K562 (cell line): ENCODE results near the gene INSL3. TPM values are rescaled to one million over a fixed set of nuclear protein-coding genes. Genes with fewer than 3 reads are reported as not detected.

ENCODE experiments used
- CEBPG ChIP-seq, 3 experiments: fragments of 200-800 bp in 1 of 3; sonication (Bioruptor generic) in 1 of 3; sonication (generic) in 1 of 3; formaldehyde crosslinking in 1 of 3; IDR thresholded peaks in 2 of 3; conservative IDR thresholded peaks in 1 of 3; 2 replicates each; pipeline versions ENCODE4 v1.6.1 to v1.8.0; 2016 to 2022; ENCODE audit warnings: missing compliant biosample characterization in 2 of 3, missing genetic modification characterization in 2 of 3, mild to moderate bottlenecking in 1 of 3, missing genetic modification reagents in 1 of 3
- DEAF1 ChIP-seq: fragments of 450-650 bp; formaldehyde crosslinking; IDR thresholded peaks from 2 replicates; pipeline ENCODE4 v1.4.0; 2020; ENCODE audit warnings: mild to moderate bottlenecking, moderate library complexity
- DIDO1 ChIP-seq: fragments of 450-650 bp; IDR thresholded peaks from 2 replicates; pipeline ENCODE4 v1.6.1; 2016; ENCODE audit warnings: low read depth, missing biosample characterization, missing genetic modification characterization
- FOXP4 ChIP-seq: sonication (generic); formaldehyde crosslinking; IDR thresholded peaks from 2 replicates; pipeline ENCODE4 v1.8.0; 2022; ENCODE audit warnings: mild to moderate bottlenecking, missing genetic modification reagents, borderline replicate concordance
- HCFC1 ChIP-seq: IDR thresholded peaks from 2 replicates; pipeline ENCODE4 v1.6.1; 2012; ENCODE audit warnings: low read depth, low read length, improper control_type of control experiment
- IFI16 ChIP-seq: fragments of 250-450 bp; sonication (Bioruptor Pico); IDR thresholded peaks from 2 replicates; pipeline ENCODE4 v2.1.2; 2022; ENCODE audit warnings: mild to moderate bottlenecking, inconsistent platforms
- KLF1 ChIP-seq: fragments of 450-650 bp; IDR thresholded peaks from 2 replicates; pipeline ENCODE4 v1.6.1; 2016; ENCODE audit warnings: missing genetic modification characterization, missing compliant biosample characterization
- NCOA2 ChIP-seq, 2 experiments: fragments of 450-650 bp; IDR thresholded peaks; 2 replicates each; pipeline ENCODE4 v1.6.1; 2018; ENCODE audit warnings: mild to moderate bottlenecking in 2 of 2, moderate library complexity in 1 of 2; ENCODE audit not compliant: partially characterized antibody in 2 of 2
- POLR2A ChIP-seq: fragments of 450-650 bp; conservative IDR thresholded peaks from 2 replicates; pipeline ENCODE4 v1.6.1; 2016
- PURB ChIP-seq: sonication (generic); formaldehyde crosslinking; IDR thresholded peaks from 2 replicates; pipeline ENCODE4 v1.9.0; 2021; ENCODE audit warnings: low read depth, mild to moderate bottlenecking, missing genetic modification reagents
- RBM25 ChIP-seq: fragments of 200-400 bp; formaldehyde crosslinking; IDR thresholded peaks from 2 replicates; pipeline ENCODE4 v1.6.1; 2018; ENCODE audit warnings: low read length, low read depth, moderate library complexity; ENCODE audit not compliant: severe bottlenecking
- SMARCC2 ChIP-seq: fragments of 450-650 bp; IDR thresholded peaks from 2 replicates; pipeline ENCODE4 v1.6.1; 2017; ENCODE audit warnings: antibody characterized with exemption, moderate library complexity, mild to moderate bottlenecking, low read depth
- SPI1 ChIP-seq: IDR thresholded peaks from 2 replicates; pipeline ENCODE4 v1.6.1; 2011; ENCODE audit warnings: low read depth, low read length, control low read depth, borderline replicate concordance
- VEZF1 ChIP-seq: fragments of 200-800 bp; sonication (Bioruptor generic); IDR thresholded peaks from 2 replicates; pipeline ENCODE4 v1.6.1; 2017; ENCODE audit warnings: missing genetic modification characterization, missing compliant biosample characterization
- YY1 ChIP-seq, 3 experiments: IDR thresholded peaks; 2 replicates each; pipeline ENCODE4 v1.6.1; 2011; ENCODE audit warnings: low read length in 2 of 3, mild to moderate bottlenecking in 2 of 3, moderate library complexity in 2 of 3, borderline replicate concordance in 1 of 3, control low read depth in 1 of 3, low read depth in 1 of 3; ENCODE audit not compliant: insufficient read depth in 3 of 3, insufficient replicate concordance in 2 of 3, control insufficient read depth in 1 of 3, insufficient read length in 1 of 3; ENCODE audit errors: extremely low read depth in 1 of 3
- ZNF395 ChIP-seq: fragments of 200-800 bp; sonication (Bioruptor generic); IDR thresholded peaks from 2 replicates; pipeline ENCODE4 v1.6.1; 2017; ENCODE audit warnings: missing genetic modification characterization, missing compliant biosample characterization
- ZNF766 ChIP-seq: fragments of 200-800 bp; sonication (Bioruptor generic); conservative IDR thresholded peaks from 2 replicates; pipeline ENCODE4 v1.6.1; 2016; ENCODE audit warnings: missing genetic modification characterization, missing compliant biosample characterization
- ZNF780A ChIP-seq: fragments of 250-450 bp; sonication (Bioruptor Pico); IDR thresholded peaks from 2 replicates; pipeline ENCODE4 v1.5.0; 2021; ENCODE audit warnings: mild to moderate bottlenecking
- polyA plus RNA-seq, 8 experiments: library from polyadenylated mRNA; depleted of rRNA in 4 of 8; stranded (reverse) in 5 of 8; unstranded in 3 of 8; fragments of >200 nt; fragmentation: Nextera tagmentation in 2 of 8; fragmentation: Illumina TruSeq in 1 of 8; extraction: Ambion mirVana in 2 of 8; extraction: Trizol in 1 of 8; gene quantifications; 2 replicates each; pipeline versions ENCODE4 v1.2.1 to v1.2.3, GENCODE V29; 2011 to 2014; ENCODE audit warnings: inconsistent platforms in 1 of 8, missing spikeins in 1 of 8
- total RNA-seq, 7 experiments: library from RNA; depleted of rRNA in 6 of 7; stranded (reverse); fragments of >200 nt in 6 of 7; fragmentation: Illumina TruSeq in 2 of 7; extraction: Trizol in 2 of 7; gene quantifications; 2 replicates each; pipeline versions ENCODE4 v1.2.1 to v1.2.3, GENCODE V29; 2011 to 2021; ENCODE audit warnings: low replicate concordance in 1 of 7

Gene INSL3
- total and polyA plus RNA-seq, 9 of the 15 experiments (the other 6 are each of a cell fraction or from before 2014, with no cell fraction given) = not detected

- peak; percentile 28; the same call in 1 of the 2 replicates for TF ChIP-seq CEBPG (CRISPR knock-in tag; IDR thresholded peaks at IDR 0.05)
- no peak for TF ChIP-seq CEBPG (tag; conservative IDR thresholded peaks at IDR 0.05 in 1 of 2, IDR thresholded peaks at IDR 0.05 in 1 of 2)
- TF ChIP-seq FOXP4 (CRISPR knock-in tag) = peak; percentile 98
- TF ChIP-seq ZNF780A = no peak
- no peak for TF ChIP-seq DIDO1 (tag)
- TF ChIP-seq SMARCC2 = no peak
- no peak for TF ChIP-seq KLF1
- TF ChIP-seq SPI1 = peak; percentile 78
- peak; percentile 70 for TF ChIP-seq VEZF1 (CRISPR knock-in tag)
- no peak for TF ChIP-seq IFI16 (CRISPR knock-in tag)
- TF ChIP-seq HCFC1 = peak; percentile 16; the same call in 1 of the 2 replicates
- no peak for TF ChIP-seq DEAF1 (CRISPR knock-in tag)
- peak; percentile 85 for TF ChIP-seq POLR2A
- no peak for TF ChIP-seq PURB (CRISPR knock-in tag)
- peak in 2 of 3 experiments; percentile 41 to 63 for TF ChIP-seq YY1 (IDR thresholded peaks at IDR 0.05; ENCODE audit: borderline replicate concordance in 1 of 3, control insufficient read depth in 1 of 3, extremely low read depth in 1 of 3, insufficient read depth in 3 of 3, insufficient read length in 1 of 3, insufficient replicate concordance in 2 of 3, low read depth in 1 of 3, low read length in 2 of 3)
- no peak for TF ChIP-seq RBM25
- TF ChIP-seq ZNF395 (CRISPR knock-in tag) = peak; percentile 49; the same call in 1 of the 2 replicates
- TF ChIP-seq NCOA2 (IDR thresholded peaks at IDR 0.05; ENCODE audit: partially characterized antibody in 2 of 2) = no peak
- TF ChIP-seq ZNF766 (CRISPR knock-in tag) = no peak
Observed at GRCh38 chr19:17841810-17842662, 20.7 kb upstream of the INSL3 start (continued).
